Measurements from ENCODE around the gene NCSTN. TPM values are rescaled to one million over a fixed set of nuclear protein-coding genes. Genes with fewer than 3 reads are reported as not detected.

The NCSTN gene
- total RNA-seq, 1 experiment from 2014 or later = 93.7 TPM

Other genes with a start within 250 kb of the NCSTN start
- gene IGSF8, start 244.8 kb upstream of the NCSTN start, total RNA-seq (2021; ENCODE audit: unreplicated experiment) = 18.8 TPM
- gene ATP1A2, start 227.6 kb upstream of the NCSTN start, total RNA-seq (2021; ENCODE audit: unreplicated experiment) = 0.15 TPM
- not detected for gene ATP1A4, start 191.8 kb upstream of the NCSTN start, total RNA-seq (2021; ENCODE audit: unreplicated experiment)
- gene CASQ1, start 152.8 kb upstream of the NCSTN start, total RNA-seq (2021; ENCODE audit: unreplicated experiment) = not detected
- gene PEA15, start 138.0 kb upstream of the NCSTN start, total RNA-seq (2021; ENCODE audit: unreplicated experiment) = 94.3 TPM
- gene DCAF8, start 80.8 kb upstream of the NCSTN start, total RNA-seq (2021; ENCODE audit: unreplicated experiment) = 127 TPM
- 55.1 TPM for gene PEX19, start 58.2 kb upstream of the NCSTN start, total RNA-seq (2021; ENCODE audit: unreplicated experiment)
- gene COPA, start 133 bp upstream of the NCSTN start, total RNA-seq (2021; ENCODE audit: unreplicated experiment) = 118 TPM
- 0.18 TPM for gene NHLH1, start 23.7 kb downstream of the NCSTN start, total RNA-seq (2021; ENCODE audit: unreplicated experiment)
- gene VANGL2, start 57.2 kb downstream of the NCSTN start, total RNA-seq (2021; ENCODE audit: unreplicated experiment) = 0.10 TPM
- gene SLAMF6, start 179.9 kb downstream of the NCSTN start, total RNA-seq (2021; ENCODE audit: unreplicated experiment) = not detected
- 0.26 TPM for gene CD84, start 236.1 kb downstream of the NCSTN start, total RNA-seq (2021; ENCODE audit: unreplicated experiment)

Data from Panc1 (cell line).